GM21528 (cell line): ENCODE results near the gene PSD4.

ENCODE experiments used
- ATAC-seq: cut with Tn5 transposase; IDR thresholded peaks from one replicate; pipeline ENCODE4 v1.9.1; 2021; ENCODE audit warnings: mild to moderate bottlenecking, moderate library complexity; ENCODE audit not compliant: unreplicated experiment, low FRiP score

Gene PSD4

DNA sequence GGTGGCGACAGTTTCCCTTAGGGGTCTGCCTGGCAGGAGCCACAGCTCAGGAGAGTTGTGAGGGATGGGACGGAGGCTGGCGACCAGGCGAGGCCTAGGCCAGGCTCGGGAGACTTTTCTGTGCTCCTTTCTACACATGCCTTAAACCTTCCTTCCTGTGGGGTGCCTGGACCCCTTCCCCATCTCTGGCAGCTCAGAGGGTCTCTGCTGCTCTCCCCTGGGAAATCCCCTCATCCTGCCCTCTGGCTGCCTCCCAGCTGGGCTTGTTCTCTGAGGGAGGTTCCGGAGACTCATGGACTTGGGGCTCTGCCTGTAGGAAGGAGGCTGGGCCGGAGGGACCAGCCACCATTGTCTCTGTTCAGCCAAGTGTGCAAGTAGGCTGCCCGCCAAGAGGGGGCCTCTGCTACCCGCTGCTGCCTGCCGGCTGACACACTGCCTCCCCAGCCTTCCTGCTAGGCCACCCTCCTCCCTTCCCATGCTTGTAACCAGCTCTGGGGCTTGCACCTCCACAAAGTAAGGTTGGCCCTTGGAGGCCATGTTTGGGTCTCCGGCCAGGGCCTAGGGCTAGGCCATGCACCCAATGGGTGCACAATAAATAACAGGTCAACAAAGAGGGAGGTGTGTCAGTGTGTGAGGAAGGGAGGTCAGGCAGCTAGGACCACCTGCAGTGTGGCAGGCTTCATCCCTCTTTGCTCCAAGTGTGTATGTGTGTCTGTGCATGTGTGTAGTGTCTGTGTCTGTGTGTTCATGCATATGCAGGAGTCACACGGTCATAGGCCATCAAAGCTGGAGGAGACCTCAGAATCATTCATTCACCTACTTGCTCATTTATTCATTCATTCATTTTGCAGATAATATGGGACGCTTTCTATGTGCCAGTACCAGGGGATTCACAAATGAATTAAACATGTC, 28.8 kb downstream of the PSD4 start:
- ATAC-seq, result no peak

DNA sequence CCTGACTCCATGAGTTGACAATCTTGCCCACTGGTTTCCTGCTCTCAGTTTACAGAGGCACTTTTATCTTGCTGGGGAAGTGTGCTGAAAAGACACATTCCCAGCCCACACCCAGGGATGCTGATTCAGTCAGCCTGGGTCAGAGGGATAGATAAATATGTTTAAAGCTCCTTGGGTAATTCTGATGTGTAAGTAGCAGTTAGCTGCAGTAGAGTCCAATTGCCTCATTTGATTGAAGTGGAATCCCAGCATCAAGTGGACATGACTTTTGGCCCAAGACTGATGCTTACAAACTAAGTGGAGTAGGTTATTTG, 29.4 kb downstream of the PSD4 start:
- no peak for ATAC-seq

- peak; percentile 71 for ATAC-seq
These were observed 30.2 kb downstream of the PSD4 start for GRCh38 chr2:113203901-113204519.

DNA sequence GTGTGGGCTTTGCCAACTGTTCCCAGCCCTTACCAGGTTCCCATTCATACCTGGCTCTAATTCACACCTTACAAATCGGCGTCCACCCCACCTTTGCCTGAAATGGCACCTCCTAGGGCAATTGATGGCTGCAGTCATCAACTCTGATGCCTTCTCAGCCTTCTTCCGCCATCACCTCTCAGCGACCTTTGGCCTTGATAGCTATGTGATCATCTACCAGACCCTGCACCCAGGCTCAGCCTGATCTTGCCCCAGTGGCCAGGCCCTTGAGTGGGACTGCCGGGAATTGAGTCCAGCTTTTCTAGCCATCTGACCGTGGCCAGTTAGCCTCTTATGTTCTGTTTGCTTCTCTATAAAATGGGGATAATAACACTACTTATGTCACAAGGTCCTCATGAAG, 32.5 kb downstream of the PSD4 start:
- no peak for ATAC-seq

GRCh38 chr2:113207021-113207420, 33.2 kb downstream of the PSD4 start:
- ATAC-seq, result no peak

DNA sequence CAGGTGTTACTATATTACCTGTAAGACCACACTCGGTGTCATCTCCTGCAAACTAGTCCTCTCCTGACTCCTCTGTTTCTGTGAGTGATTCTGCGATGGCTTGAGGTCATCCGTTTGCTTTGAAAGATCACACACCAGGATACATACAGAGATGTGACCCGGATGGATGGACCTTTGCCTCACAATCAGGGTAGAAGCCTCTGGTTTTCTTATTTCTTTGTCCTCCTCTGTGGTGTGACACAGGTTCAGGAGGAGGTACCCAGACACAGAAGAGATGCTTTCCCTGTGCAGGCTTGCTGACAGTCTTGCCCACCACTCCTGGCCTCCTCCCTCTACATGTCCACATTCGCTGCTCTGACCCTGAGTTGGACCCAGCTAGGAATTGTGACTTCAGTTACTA, 34.6 kb downstream of the PSD4 start:
- no peak for ATAC-seq

DNA sequence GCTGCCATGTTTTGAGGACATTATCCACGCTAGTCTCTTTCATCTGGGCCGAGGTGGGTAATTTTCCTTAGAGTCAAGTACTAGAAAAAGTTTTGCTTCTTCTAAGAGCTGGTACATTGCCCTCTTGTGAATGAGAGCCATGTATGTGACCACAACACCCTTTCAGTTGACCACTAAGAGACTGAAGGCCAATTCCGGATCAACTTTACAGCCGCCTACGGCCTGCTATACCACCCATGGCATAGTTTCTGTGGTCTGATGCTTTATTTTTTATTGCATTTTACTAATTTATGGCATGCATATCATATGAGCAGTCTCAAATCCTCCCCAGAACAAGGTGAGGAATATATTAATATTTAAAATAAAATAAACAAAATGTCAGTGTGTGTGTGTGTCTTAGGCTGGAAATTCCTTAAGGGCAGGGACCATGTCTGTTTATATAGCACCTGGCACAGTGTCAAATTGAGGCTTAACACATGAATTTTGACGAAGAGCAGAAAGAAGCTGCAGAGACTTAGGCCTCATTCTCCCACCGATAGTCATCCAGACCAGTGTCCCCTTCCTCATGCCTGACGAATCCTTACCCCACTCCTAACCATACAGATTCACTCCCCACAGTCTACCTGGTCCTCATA, 35.4 kb downstream of the PSD4 start:
- ATAC-seq, result no peak

DNA sequence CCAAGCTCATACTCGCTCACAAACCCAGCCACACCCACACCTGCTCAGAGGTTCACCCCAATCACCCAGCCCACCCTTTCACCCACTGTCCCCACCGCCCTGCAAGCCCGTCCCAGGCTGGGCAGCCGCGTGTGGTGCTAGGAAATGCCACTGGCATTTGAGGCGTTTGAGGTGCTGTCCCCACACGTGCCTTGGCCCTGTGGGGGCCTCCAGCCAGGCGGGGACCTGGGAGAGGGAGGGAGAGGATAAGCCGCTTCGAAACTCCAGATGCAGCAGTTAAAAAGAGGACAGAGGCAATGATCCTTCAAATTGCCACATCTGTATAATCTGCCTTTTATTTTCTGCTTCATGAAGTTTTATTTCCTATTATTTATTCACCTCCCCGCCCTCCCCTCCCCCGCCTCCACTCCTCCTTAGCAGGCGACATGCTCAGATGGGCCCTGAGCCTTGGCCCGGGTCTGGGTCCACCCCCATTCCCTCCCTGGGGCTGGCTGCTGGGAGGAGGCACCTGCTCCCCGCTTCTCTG, 35.9 kb downstream of the PSD4 start:
- no peak for ATAC-seq

DNA sequence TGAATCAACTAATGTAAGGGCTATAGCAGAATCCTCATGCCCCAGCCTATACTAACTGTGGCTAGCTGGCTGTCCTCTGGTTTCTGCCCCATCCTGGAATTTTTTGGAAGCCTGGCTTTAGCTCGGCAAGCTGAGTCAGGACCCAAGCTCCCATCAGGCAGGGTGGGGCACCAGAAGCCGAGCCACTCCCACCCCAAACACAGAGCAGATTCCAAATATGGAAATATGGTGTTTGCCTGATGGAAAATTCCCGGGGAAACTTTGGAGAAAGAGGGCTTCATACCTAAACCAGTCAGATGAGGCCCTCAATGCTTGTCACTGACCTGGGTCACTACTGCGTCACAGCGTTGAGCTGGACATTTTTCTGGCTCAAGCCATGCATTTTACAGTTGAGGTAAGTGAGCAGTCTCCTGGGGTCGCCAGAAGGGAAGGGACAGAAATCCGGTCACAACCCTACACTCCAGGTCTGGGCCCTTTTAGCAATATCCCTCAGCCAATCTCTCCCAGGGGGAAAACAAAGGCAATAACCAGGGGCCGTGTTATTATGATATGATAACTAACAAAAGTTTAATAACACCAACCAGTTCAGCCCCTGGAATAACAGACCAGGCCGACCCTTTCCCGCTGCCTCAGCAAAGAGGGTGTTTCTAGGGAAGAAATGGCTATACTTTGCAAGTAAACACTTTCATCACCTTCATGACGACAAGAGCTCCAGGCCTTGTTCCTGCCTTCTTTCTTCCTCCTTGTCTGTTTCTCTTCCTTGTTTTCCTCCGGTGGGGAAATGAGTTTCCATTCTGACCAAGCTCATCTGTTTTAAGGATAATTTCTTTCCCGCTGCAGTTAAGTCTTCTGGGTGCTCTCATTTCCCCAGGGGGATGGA, 37.7 kb downstream of the PSD4 start:
- ATAC-seq, result no peak

GRCh38 chr2:113212245-113213060, 38.7 kb downstream of the PSD4 start:
- no peak for ATAC-seq

GRCh38 chr2:113213061-113213930, 39.5 kb downstream of the PSD4 start:
- ATAC-seq, result no peak

DNA sequence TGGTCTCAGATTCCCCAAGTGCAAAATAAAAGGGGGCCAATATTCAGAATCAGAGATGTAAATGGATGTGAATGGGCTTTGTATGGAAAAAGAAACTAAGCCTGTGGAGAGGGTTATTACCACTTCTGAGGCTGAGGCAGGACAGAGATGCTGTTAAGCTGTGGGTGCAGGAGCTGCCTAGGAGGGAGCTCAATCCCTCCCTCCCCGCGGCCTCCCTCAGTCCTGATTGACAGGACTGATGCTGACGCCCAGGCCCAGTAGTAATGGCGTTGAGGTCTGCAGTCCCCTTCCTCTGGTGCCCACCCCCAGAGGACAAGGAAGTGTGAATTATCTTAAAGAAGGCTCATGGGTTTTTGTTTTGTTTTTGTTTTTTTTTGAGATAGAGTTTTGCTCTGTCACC, 40.4 kb downstream of the PSD4 start:
- no peak for ATAC-seq

DNA sequence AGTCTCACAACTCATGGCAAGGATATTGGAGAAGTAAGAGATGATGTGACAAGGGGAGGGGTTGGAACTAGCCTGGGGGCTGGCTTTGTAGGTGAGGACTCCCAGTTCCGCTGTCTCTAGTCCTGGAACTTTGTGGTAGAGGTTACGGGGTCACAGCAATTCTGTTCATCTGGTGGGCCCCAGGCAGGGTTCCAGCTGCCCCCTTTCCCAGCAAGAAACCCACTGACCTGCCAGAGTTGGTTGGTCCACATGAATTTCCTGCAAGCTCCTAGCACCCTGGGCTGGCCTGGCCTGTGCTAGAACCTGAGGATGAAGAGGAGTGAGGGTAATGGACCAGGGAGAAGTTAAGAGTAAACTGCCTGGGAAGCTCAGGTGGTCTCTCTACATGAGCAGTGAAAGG, 41.3 kb downstream of the PSD4 start:
- no peak for ATAC-seq

GRCh38 chr2:113216321-113216720, 42.5 kb downstream of the PSD4 start:
- ATAC-seq, result no peak

DNA sequence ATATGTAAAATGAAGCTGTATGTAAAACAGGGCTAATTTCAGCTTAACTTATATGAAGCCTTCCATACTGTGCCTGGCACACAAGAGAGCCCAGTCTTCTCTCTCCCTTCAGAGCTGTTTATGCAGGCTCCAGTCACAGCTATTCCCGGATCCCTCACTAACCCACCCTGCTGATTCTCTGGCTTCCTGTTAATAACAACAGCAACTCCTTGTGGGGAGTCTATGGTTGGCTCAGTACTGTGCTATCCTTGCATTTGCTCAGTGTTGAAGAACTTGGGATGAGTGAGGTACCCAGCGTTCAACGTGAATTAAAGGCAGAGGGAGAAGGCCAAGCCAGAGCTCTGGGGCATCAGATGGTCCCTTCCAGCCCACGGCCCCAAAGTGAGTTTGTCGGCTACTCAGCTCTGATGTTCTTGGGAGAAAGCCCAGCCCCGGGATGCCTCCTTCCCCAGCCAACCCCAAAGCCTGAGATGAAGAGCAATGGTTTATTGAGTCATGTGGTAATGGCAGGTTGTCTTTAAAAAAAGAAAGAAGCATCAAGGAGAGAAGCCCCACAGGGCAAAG, 43.2 kb downstream of the PSD4 start:
- no peak for ATAC-seq

GRCh38 chr2:113217455-113218282, 43.9 kb downstream of the PSD4 start:
- no peak for ATAC-seq

DNA sequence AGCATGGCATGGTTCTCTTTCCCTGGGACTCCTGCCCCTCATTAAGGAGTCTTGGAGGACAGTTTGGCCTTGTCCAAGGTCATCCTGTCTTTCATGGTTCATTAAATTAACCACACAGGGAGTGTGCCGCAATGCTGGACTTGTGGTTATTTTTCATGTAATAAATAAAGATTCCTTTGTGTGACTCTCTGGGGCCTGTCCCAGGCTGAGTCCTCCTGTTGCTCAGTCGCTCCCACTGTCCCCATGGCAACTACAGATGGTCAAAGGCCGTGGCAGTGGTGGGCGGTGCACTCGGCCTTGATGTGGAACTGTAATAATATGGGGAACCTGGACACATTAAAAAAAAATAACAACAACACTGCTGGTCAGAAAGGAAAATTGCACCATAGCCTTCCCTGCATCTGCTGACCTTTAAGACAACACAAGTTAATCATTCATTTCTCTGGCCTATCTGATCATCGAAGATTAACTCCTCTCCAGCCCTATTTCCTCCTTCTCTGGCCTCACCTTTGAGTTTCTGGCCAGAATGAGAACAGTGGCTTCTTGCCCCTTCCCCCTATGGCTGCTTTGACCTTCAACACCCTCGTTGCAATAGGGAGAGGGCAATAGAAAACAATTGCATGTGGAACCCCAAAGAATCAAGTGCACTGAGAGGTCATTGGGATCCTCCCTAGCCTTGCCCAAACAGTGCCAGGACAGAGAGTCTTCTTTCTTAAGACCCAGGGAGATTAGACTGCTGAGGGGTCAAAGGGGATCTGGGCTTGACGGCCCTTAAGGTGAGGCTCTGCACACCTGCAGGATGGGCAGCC, 44.7 kb downstream of the PSD4 start:
- no peak for ATAC-seq
